Body of pancreas (tissue), 4 donors: ENCODE data around the gene ULK1.

Experiments used
- CTCF ChIP-seq, 7 experiments: fragments of 450-650 bp in 4 of 7; fragments of 200-600 bp in 3 of 7; sonication (generic) in 3 of 7; IDR thresholded peaks; one replicate each; pipeline ENCODE4 v1.5.1; 2016 to 2019; ENCODE audit warnings: antibody characterized with exemption in 7 of 7
- POLR2A ChIP-seq, 3 donors: fragments of 450-650 bp; IDR thresholded peaks; one replicate each; pipeline ENCODE4 v1.6.1; 2016; ENCODE audit warnings: antibody characterized with exemption in 3 of 3, mild to moderate bottlenecking in 2 of 3

GRCh38 chr12:131962069-131962468, 67.6 kb downstream of the ULK1 start:
- TF ChIP-seq POLR2A (IDR thresholded peaks at IDR 0.05): no peak
- TF ChIP-seq CTCF (IDR thresholded peaks at IDR 0.05): no peak
